Thoracic aorta (tissue), 2 donors: ENCODE results near the gene GFY. TPM values are rescaled to one million over a fixed set of nuclear protein-coding genes. Genes with fewer than 3 reads are reported as not detected.

ENCODE experiments used
- ATAC-seq: fragments of 150-250 bp; one replicate; pipeline ENCODE4 v1.8.0; 2017; ENCODE audit warnings: low read depth; ENCODE audit not compliant: insufficient number of reproducible peaks, low FRiP score
- DNase-seq: peaks from one replicate; pipeline ENCODE4 v3.0.0-alpha.2; 2020; ENCODE audit warnings: low spot score
- H3K27ac ChIP-seq, 2 donors: fragments of 200-600 bp; sonication (generic); 1 replicate in 1 of 2; 2 replicates in 1 of 2; pipeline ENCODE4 v1.5.1; 2016; ENCODE audit warnings: mild to moderate bottlenecking in 2 of 2, moderate library complexity in 2 of 2
- H3K27me3 ChIP-seq: fragments of 200-600 bp; sonication (generic); replicated peaks from 2 replicates; pipeline ENCODE4 v1.6.0; 2016; ENCODE audit warnings: mild to moderate bottlenecking; ENCODE audit not compliant: insufficient read depth
- H3K36me3 ChIP-seq: fragments of 200-600 bp; sonication (generic); one replicate; pipeline ENCODE4 v1.5.1; 2016
- H3K4me1 ChIP-seq, 2 donors: fragments of 200-600 bp; sonication (generic); 1 replicate in 1 of 2; 2 replicates in 1 of 2; pipeline versions ENCODE4 v1.5.1 to v1.6.0; 2016; ENCODE audit warnings: low read depth in 2 of 2, mild to moderate bottlenecking in 1 of 2; ENCODE audit not compliant: control insufficient read depth in 1 of 2
- H3K4me3 ChIP-seq: fragments of 200-600 bp; sonication (generic); 2 replicates; pipeline ENCODE4 v1.5.1; 2016; ENCODE audit warnings: mild to moderate bottlenecking
- H3K9me3 ChIP-seq: fragments of 200-600 bp; sonication (generic); 2 replicates; pipeline ENCODE4 v1.5.1; 2016
- CTCF ChIP-seq: fragments of 200-600 bp; sonication (generic); IDR thresholded peaks from one replicate; pipeline ENCODE4 v1.5.1; 2019; ENCODE audit warnings: antibody characterized with exemption
- total RNA-seq, 2 donors: library from RNA; depleted of rRNA; stranded (reverse); fragments of >200 nt; gene quantifications; one replicate each; pipeline versions ENCODE4 v1.1.0 to v1.2.3, GENCODE V29; 2016

GFY gene
- total RNA-seq, 2 donors from 2014 or later, result not detected

- Histone ChIP-seq H3K4me1 (peaks cover 8 to 9% of the 10 kb centered on the region in 2 donors), H3K9me3 (no peaks in the 10 kb centered on the region), H3K4me3 (peak within 1 kb of the TSS; percentile 73), H3K27ac (peak within 1 kb of the TSS; percentile 94 to 97), H3K36me3 (no peaks in the 10 kb centered on the region), H3K27me3 (no peaks in the 10 kb centered on the region)
- TF ChIP-seq CTCF, result no peak
- ATAC-seq, result peak; percentile 78
- DNase-seq, result peak; percentile 97
These were observed 28.0 kb downstream of the GFY start, which contains the start of gene ALDH16A1 for GRCh38 chr19:49453013-49453756. Gene ALDH16A1 (plus strand): TSS chr19:49453225. CDS start chr19:49453332, 107 bp downstream.

- Histone ChIP-seq H3K27ac (peak overlapping the region; percentile 94 to 97), H3K9me3 (no peaks in the 10 kb centered on the region), H3K27me3 (no peaks in the 10 kb centered on the region), H3K36me3 (no peaks in the 10 kb centered on the region), H3K4me3 (peak overlapping the region; percentile 73), H3K4me1 (peaks cover 8 to 9% of the 10 kb centered on the region in 2 donors)
- TF ChIP-seq CTCF, result no peak
- ATAC-seq, result no peak
- no peak for DNase-seq
These were observed 28.6 kb downstream of the GFY start for GRCh38 chr19:49453757-49454240.

- Histone ChIP-seq H3K4me3 (no peak overlapping the region), H3K9me3 (no peaks in the 10 kb centered on the region), H3K36me3 (peaks cover 11% of the 10 kb centered on the region), H3K4me1 (peaks cover 6 to 8% of the 10 kb centered on the region in 2 donors), H3K27ac (no peak overlapping the region), H3K27me3 (no peaks in the 10 kb centered on the region)
- ATAC-seq, result no peak
- no peak for DNase-seq
- TF ChIP-seq CTCF, result no peak
These were observed 30.6 kb downstream of the GFY start for GRCh38 chr19:49455773-49456172.

- Histone ChIP-seq H3K9me3 (no peaks in the 10 kb centered on the region), H3K4me3 (no peak overlapping the region), H3K4me1 (peaks cover 5 to 8% of the 10 kb centered on the region in 2 donors), H3K27me3 (no peaks in the 10 kb centered on the region), H3K36me3 (peaks cover 11% of the 10 kb centered on the region), H3K27ac (no peak overlapping the region)
- DNase-seq (no peak), ATAC-seq (no peak)
- TF ChIP-seq CTCF, result no peak
These were observed 31.1 kb downstream of the GFY start for GRCh38 chr19:49456326-49456725.

GRCh38 chr19:49458567-49458903 lies 33.3 kb downstream of the GFY start:
- Histone ChIP-seq H3K4me3 (no peak overlapping the region), H3K36me3 (peaks cover 11% of the 10 kb centered on the region), H3K9me3 (no peaks in the 10 kb centered on the region), H3K27ac (no peak overlapping the region), H3K27me3 (no peaks in the 10 kb centered on the region), H3K4me1 (peaks cover 5 to 8% of the 10 kb centered on the region in 2 donors)
- DNase-seq (no peak), ATAC-seq (no peak)
- no peak for TF ChIP-seq CTCF
